Epithelial cell of esophagus (primary cell): ENCODE measurements around the gene UBP1.

Experiments
- DNase-seq: peaks from one replicate; pipeline ENCODE4 v3.0.0; 2010; ENCODE audit warnings: low read depth
- H3K4me3 ChIP-seq: 2 replicates; pipeline ENCODE4 v1.5.1; 2011; ENCODE audit warnings: mild to moderate bottlenecking, low read length, control low read depth
- TF ChIP-seq, protein P1 (sequence below): IDR thresholded peaks from 2 replicates; pipeline ENCODE4 v1.5.1; 2011; ENCODE audit warnings: low read depth, mild to moderate bottlenecking, low read length, control low read depth, inconsistent platforms; ENCODE audit not compliant: insufficient read depth; ENCODE audit errors: missing control alignments

Gene UBP1

DNA sequence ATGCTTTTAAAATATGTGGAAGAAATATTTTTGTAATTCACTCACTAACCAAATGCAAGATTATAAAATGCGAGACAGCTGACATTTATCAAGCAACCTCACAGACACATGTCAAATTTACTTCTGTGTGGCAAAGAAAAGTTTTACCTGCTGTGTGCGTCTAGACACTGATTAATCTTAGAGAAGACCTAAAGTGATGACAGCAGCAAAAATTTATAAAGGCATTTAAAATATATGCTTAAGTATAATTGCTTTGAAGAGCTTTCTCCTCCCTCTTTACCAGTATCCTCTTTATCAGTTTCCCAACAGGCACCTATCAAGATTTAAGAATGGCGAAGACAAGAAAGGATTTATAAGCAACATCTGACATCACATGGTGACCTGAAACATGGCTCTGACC is 37.3 kb downstream of the UBP1 start:
- DNase-seq, result no peak
- no peak overlapping the region for H3K4me3 ChIP-seq
- TF ChIP-seq, protein P1, sequence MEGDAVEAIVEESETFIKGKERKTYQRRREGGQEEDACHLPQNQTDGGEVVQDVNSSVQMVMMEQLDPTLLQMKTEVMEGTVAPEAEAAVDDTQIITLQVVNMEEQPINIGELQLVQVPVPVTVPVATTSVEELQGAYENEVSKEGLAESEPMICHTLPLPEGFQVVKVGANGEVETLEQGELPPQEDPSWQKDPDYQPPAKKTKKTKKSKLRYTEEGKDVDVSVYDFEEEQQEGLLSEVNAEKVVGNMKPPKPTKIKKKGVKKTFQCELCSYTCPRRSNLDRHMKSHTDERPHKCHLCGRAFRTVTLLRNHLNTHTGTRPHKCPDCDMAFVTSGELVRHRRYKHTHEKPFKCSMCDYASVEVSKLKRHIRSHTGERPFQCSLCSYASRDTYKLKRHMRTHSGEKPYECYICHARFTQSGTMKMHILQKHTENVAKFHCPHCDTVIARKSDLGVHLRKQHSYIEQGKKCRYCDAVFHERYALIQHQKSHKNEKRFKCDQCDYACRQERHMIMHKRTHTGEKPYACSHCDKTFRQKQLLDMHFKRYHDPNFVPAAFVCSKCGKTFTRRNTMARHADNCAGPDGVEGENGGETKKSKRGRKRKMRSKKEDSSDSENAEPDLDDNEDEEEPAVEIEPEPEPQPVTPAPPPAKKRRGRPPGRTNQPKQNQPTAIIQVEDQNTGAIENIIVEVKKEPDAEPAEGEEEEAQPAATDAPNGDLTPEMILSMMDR, result no peak

DNA sequence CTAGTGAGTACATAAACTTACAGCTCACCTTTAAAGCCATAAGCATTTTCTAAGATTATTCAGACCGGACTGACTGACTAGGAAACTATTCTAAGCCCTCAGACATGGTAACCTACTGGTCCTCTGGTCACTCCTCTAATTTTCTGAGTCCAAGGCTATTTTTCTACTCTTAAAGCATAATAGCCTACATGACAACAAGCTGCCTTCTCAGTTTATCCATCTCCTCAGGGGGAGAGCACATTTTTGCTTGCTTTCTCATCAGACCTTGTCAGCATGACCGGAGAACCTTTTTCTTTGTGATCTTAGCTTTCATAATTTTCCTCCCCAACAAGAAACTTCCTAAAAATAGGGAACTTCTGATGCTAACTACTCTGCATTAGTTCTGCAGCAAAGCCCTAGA is 38.4 kb downstream of the UBP1 start:
- no peak for DNase-seq
- TF ChIP-seq, protein P1, result no peak
- no peak overlapping the region for H3K4me3 ChIP-seq

DNA sequence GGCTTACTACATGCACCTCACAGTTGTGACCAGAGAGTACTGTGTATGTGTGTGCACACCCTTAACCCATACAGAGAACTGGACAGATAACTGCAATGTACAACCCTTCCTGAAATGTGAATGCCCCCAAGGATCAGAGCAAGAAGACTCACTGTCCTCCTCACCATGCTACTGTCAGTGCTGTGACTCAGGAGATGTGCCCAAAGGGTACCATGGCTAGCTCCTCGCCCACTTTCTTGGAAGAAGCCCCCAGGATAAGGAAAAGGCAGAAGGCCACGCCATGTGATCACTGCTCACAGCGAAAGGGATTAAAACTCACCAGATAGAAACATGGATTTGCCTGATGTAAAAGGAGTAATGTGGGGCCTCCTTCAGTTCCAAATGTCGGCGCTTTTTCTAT is 41.8 kb downstream of the UBP1 start:
- TF ChIP-seq, protein P1, result no peak
- DNase-seq, result no peak
- H3K4me3 ChIP-seq, result no peak overlapping the region

DNA sequence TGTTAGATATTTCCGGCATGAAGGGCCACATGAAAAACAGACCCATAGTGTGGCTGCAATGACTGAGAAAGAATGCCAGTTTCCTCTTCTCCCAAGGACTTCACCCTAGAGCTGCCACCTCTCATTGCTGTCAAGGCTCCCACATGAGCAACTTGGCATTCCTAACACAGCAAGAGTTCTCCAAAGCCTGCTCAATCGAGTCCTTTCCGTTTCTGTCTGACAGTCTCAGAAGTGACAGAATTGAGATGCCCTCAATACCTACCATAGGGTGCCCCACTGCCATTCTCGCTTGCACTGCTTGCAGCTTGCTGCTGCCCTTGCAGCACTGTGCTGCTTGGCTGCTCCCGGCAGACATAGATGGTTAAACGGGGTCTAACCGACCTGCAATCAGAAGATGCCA is 44.3 kb downstream of the UBP1 start:
- no peak overlapping the region for H3K4me3 ChIP-seq
- DNase-seq, result no peak
- TF ChIP-seq, protein P1, result no peak

DNA sequence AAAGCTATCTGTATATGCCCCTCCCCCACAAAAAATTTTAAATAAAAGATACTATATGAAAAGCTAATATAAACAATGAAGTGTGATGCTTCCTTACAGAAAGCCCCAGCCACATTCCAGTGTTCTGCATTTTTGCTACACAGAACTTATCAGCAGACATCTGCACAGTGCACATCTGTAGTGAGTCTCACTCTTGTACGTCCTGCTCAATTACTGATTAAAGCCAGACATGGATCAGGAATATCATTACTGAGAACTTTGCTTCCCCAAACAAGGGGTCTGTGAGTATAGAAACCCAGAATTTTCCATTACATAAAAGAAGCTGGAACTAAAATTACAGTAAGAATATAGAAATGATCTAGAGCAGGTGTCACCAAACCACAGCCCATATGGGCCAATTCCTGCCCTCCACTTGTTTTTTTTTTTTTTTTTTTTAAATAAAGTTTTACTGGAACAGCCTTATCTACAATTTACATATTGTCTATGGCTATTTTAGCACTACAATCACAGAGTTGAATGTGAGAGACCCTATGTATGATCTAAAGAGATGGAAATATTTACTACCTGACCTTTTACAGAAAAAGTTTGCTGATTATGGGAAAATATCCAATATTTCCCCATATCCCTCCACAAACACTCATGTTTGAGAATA is 45.7 kb downstream of the UBP1 start:
- no peak for DNase-seq
- H3K4me3 ChIP-seq, result no peak overlapping the region
- TF ChIP-seq, protein P1, result no peak

DNA sequence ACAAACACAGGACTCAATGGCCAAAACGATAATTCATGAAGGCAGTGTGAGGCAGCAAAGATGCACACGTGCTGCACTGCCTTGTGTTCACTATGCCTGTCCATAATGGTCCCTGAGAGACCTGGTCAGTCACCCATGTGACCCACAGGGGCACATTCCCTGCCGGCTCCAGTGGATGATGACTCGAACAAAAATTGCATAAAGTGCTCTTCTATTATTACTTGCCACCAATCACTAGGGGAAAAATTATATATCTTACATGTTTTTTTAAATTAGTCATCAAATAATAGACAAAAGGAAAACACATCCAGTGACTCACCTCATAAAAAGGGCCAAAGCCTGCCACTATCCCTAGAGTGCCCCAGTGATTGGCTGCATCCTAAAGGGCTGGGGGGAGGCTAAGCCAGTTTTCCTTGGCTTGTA is 47.5 kb downstream of the UBP1 start:
- peak; percentile 78 for DNase-seq
- TF ChIP-seq, protein P1, result no peak
- no peak overlapping the region for H3K4me3 ChIP-seq

DNA sequence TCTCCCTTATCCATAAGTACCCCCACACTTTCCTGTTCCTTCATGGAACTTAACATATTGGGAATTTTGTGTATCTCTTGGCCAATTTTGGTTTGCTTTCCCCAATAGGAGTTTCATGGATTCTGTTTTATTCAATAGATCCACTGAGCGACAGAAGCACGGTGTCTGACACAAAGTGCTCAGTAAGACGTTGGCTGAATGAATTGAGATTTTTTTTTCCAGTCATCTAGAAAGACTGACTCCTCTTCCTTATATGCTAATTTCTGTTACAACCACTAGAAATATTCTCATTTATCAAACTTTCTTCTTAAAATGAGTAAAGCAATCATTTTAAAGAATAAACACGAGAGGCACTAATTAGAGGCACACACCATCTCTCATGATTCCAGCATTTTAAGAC is 48.1 kb downstream of the UBP1 start:
- DNase-seq, result no peak
- H3K4me3 ChIP-seq, result no peak overlapping the region
- TF ChIP-seq, protein P1, result no peak
